NK-92 (cell line): ENCODE results near the gene VGLL4.

Source experiments
- DNase-seq: peaks from one replicate; lab custom pipeline; 2025; ENCODE audit not compliant: unreplicated experiment; lab: John Stamatoyannopoulos, UW

The VGLL4 gene

DNA sequence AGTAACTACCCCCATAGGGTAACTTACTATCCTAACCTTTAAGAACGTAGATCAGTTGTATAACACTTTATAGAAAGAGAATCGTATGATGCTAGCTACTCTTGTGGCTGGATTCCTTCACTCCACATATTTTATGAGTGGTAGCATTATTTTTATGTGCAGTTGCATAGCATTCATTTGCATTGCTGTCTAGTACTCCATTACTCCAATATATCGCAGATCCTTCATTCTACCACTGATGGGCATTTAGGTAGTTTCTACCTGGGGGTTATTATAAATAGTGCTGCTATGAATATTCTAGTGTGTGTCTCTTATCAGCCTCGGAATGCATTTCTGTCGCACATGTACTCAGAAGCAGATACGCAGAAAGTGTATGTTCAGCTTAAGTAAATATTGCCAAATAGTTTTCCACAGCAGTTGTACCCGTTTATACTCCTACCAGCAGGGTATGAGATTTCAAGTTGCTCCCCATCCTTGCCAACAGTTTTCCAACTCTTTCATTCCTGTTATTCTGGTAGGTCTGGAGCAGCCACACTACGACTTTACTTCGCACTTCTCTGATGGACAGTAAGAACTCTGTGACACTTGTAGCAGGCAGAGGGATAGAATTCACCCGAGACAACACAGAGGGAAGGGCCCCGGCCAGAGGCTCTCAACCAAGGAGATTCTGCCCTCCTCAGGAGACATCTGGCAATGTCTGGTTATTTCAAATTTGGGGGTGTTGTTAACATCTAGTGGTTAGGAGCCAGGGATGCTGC is 9.8 kb upstream of the VGLL4 start:
- no peak for DNase-seq

DNA sequence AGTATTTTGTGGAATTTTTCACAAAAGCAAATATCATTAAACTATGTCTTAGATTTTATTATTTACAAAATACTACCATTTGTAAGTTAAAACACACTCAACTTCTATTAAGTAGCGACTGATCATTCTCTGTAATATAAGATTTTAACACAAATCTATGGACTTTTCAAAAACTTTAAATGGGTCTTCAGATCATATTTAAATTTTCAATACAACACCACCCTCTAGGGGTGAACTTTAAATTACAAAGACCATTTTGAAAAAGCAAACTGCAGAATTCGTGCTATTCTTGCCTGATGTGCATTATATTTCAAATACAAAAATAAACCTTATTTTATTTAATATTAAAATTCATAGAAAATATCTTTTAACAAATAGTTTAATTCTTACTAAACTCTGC is 8.2 kb upstream of the VGLL4 start:
- no peak for DNase-seq

DNA sequence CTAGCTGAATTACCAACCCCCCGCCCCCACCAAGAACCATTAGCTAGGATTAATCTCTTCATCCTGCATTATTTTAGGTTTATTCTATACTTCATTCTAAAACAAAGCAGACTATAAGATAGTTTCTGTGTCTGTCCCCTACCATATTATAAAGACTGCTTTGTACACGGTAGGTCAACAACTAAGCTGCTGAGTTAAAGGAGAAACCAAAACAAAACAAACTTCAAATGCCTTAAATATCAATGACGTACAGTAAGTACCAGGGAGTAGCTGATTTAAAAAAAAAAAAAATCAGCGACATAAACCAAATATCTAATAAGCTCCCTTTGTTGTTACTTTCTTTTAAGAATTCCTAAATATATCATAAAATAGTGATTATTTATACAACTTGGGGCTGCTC is 7.8 kb upstream of the VGLL4 start:
- DNase-seq = no peak

DNA sequence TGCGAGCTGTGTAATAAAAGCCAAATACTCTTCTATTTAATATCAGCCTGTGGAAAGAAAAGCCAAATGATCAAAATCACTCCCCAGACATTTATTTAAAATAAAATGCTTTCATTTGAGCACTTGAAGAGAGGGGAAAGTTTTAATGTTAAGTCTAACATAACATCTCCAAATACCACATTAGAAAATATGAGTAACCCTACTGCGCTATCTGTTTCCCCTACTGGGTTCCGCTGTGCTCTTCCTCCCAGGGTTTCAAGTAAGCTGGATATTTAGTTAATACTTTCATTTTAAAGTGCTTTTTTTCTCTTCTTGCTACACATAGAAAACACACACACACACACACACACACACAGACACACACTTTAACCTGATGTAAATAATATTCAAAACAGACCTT is 6.7 kb upstream of the VGLL4 start:
- no peak for DNase-seq

DNA sequence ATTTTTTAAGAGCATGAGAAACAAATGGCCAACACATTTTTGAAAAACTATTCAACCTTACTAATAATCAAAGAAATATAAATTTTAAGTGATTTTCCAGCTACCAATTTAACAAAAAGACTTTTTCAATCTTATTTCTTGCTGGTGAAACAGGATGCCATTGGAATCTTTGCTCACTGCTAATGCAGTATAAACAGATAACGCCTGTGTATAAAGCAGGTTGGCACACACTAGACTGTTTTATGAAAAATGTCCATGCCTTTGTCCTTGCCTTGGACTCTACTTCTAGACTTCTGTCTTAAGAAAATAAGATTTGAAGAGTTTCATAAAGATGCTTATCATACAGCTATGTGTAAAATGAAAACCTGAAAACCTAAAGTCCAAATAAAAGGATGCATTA is 5.0 kb upstream of the VGLL4 start:
- DNase-seq = no peak

DNA sequence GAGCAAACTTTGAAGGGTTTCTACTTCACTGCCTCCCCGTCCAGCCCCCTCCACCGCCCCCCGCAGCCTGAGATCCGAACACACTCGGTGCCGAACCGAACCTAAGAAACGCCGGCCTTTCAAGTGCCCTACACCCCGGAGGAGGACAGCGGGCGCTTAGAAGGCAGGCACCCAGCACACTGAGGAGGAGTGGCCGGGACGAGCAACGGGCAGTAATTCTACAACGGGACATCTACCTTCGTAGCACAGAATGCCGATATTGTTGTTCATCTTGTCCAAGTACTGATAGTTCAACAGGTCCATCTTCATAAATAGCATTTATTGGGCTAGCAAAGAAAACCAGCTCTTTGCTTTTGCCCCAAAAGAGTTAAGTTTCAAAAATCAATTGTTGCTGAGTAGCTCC is 513 bp downstream of the VGLL4 start:
- no peak for DNase-seq

DNA sequence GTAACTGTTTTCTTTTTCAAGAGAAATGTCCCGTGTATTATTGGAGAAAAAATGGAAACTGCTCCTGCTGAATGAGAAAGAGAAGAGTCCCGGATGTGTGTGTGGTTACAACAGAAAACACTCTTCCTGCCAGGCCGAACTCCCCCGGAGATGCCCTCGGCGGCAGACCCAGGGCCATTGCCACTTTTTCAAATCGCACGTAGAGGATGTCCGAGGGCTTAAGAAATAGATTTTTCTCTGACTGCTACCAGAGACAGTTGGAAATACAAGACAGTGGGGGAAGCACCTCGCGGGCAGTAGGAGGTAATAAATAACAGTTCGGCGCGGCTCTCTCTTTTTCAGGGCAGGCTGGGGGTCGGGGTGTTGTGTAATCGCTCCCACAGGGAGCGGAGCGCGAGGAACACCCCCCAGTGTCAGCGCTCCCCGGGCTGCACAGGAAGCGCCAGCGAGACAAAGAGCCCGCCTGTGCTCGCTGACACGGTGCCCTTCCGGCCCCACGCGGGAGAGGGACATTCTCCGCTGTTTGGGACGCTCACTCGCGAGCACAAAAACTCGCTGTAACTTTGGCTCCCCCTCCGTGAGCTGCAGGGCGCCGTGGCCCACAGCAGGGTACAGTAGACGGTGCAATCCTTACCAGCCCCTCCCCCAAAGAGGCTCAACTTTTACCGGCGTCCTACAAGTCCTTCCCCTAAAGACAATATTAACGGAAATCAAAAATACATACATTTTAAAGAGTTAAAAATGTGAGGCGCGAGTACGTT is 1.1 kb downstream of the VGLL4 start:
- DNase-seq = no peak

DNA sequence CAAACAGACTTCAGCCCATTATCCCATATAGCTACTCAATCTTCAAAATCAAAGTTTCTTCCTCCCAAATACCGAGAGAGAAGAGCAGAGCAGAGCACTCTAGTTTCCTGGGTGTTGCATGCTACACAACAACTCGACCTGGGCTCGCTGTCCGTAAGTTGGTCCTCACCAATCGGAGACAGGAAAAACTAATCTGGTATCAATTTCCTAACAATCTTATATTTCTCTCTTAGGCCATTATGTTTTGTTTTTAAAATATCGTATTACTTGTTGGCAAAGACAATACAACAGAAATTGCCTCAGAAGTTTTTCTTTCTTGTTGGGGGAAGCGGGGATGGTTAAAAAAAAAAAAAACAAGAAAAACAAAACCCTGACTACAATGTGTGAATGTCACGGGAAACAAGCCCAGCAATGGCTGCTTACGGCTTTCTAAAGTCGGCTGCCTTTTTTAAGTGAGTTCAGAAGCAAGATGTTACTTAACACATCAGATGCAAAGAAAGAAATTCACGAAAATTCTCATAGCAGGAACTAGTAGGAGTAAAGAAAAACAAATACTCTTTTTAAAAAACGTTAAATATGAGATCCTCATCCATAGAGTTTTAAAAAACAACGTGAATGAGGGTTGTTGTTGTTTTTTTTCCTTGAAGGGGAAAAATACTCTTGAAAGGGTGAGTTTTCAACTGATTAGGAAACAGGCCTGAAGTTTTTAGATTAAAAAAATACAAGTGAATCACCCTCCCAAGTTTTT is 1.9 kb downstream of the VGLL4 start:
- no peak for DNase-seq

DNA sequence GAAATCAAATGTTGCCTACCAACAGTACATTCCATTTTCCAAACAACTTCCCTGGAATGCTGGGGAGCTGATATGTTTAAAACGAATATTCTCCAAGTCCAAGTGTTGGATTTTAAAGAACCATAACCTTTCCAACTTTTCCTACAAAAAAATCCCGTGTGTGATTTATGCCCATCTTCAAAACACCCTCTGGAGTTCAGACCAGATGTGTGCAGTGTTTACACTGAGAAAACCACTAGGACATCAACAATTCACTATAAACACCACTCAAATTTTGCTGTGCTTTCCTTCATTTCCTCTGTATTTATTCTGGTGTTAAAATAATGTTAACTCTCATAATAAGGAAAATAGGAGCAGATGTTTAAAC is 2.4 kb downstream of the VGLL4 start:
- no peak for DNase-seq

DNA sequence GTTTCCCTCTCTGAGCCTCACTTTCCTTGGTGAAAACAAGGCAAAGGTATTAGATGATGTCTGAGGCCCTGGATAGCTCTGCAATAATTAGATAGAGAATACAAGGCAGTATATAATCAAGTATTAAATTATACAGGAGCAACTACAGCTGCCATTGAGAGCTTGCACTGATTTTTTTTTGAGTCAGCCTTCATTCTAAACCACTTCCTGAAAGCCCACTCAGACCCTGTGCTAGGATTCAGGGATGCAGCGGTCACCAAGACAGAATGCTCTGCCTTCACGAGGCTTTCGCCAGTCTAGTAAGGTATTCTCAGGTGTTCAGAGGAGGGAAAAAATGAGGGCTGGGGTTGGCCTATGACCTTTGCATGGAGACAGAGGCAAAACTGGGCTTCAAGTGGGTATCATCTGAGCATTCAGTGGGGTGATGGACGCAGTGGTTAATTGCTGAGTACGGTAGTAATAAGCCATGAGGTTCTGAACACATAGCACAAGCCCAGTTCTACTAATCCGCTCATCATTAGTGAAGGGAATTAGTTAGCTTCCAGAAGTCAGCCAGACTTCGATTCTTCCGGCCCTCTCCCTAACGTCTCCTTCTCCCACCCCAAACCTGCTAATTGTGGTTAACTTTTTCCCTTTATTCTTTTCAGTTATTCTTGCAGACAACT is 3.6 kb downstream of the VGLL4 start:
- no peak for DNase-seq

DNA sequence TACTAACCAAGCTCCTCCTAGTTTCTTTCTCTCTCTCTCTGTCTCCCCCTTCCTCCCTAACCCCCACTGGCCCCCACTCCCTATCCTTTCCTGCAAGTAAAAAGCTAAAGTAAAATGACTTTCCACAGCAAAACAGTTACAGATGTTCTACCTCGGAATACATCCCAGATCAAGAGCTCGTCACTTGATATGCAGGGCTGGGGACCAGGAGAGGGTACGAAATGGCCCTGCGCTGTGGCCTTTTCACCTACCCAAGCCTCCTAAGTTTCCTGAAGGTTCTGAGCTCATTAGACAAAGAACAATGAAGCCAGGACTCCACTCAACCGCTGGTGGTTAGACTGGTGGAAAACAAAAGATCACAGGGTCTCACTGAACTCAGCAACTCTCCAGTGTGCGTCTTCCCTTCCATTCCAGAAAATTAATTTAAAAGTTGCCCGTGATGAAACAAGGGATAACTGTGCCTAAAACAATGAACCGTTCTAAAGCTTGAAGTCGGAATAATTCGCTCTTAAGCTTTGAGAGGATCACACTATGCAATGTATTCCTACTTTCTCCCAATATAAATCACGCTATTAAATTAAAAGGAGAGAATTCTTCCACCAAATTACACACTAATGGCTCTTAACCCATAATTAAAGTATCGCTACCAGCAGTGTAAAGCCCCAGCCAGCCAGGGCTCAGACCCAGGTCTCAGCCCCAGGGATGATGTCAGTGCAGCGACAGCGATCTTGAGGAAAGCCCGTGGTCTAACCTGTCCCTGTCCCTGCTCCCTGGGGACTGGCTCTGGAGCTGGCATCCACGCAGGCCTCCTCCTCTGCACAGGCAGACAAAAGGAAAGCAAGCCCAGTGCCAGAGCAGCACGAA is 5.0 kb downstream of the VGLL4 start:
- DNase-seq = no peak

DNA sequence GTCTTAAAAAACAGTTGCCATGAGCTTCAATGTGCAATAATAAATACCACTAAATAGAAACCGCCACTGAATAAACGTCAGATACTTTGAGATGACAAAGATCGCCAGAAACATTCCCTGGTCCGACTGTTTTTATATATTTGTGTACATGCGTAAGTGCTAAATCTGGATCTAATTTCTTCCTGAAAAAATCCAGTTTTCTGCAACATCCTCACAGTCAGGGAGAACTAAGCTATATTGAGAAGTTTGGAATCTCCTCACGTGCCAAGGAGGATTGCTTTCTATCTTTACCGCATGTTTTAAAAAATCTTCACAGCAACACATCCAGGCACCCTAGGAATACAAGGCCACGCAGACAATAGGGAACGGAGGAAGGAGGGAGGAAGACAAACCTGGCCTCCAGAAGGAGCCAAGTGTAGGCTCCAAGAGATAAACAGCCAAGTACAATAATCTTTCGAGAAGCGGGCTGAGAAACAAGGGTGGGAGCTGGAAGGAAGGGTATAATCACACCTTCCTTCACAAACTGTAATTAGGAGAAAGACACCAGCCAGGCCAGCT is 5.7 kb downstream of the VGLL4 start:
- no peak for DNase-seq

DNA sequence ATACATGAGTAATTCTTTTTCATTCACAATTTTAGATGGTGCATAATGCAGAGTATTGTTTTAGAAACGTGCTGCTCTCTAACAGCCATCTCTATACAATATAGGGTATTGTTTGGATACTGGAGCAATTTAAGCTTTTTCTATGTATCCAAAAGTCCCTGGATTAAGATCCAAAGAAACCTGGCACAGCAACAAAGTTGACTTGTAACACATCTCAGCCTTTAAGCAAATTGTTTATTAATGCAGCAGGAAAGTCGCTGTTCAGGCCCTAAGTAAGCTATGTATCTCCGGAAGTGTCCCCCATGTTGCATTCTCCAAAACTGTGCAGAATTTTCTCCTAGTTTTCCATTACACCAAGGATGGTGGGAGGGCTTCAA is 7.3 kb downstream of the VGLL4 start:
- DNase-seq = no peak

DNA sequence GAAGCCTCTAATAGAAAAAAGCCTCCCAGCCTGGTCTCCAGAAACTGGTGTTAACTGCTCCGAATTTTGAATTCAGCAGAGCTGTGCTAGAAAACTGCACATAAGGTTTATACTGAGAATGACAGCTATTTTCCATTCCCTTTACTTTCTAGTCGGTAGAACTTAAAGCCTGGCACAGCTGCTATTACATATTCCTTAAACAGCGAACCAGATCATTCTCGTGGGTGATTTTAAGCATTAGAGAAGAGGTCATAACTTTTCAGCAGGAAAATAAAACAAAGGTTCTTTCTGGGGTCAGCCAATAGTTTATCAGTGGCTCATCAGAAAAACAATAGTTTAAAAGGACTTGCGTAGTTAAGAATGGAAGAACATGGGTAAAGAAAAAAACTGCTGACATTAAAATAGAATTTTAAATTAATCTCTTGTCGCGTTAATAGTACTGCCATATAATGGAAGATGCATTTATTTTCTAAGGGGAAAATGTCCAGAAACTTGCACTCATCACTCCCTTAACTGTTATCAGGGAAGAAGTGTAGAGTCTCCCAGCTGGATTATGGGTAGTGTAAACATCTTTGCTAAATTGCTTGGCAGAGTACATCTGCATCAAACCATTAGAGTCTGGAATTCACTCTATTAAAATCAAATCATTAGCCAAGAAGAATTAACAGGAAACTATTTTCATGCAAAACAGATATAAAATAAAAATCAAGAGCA is 7.9 kb downstream of the VGLL4 start:
- DNase-seq = no peak

DNA sequence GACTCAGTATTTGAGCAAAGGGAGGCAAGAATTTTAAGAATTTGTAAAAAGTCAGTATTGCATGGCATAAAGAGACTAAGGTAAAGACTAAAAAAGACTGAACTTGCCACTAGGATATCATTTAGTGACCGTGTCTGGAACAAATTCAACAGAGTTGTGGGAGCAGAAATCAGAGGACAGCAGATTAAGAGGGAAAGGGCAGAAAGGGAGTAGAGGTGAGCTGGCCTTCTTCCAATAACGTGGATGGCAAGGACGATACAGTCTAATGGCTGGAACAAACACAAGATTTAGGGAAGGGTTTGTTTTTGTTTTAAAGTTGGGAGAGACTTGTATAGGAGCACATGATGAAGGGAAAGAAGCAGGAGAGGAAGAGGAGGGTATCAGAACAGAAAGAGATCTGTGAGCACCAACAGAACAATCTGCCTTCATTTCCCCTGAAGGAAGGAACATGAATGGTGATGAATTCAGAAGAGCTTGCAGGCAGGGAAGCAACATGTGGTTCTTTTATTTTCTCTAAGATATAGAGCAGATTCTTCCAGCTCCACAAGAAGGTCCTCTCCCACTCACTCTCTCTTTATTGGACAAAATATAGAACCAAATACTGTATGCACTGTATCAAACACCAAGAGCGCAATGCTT is 8.6 kb downstream of the VGLL4 start:
- DNase-seq = no peak

DNA sequence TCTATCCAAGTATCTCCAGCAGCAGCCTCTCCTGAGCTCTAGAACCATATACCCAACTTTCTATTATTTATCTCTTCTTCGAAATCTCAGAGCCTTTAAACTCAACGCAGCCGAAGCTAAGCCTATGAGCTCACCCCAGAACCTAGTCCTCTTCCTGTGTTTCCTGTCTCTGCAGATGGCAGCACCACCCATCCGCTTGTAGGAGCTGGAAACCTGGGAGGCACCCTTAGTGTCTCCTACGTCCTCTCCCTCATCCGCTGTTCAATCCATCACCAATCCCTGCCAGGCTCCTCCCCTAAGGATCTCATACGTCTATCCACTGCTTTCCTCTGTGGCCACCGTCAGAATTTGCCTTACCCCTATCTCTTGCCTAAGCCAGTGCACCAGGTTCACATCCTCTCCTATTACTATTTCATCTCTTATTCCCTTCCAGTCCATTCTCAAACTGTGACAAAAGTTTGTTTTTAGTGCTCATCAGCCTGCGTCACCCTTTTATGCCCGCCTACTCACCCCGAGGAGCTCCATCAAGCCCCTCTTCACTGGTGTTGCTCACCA is 9.6 kb downstream of the VGLL4 start:
- no peak for DNase-seq

DNA sequence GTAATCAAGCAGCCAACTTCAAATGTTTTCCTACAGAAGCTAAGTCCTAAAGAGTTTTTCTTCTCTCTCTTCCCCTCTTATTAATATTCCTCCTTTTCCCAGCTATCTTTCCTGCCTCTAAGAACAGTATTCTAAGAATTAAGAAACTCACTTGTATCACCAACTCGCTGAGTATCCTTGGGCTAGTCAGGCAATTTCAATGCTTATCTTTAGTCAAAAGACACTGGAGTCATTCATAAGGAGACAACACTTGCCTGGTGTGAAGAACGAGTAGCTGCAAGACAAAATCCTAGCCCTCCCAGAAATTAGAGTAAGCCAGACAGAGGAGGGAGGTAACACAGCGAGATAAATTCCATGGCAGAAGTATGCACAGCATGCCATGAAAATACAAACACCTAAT is 10.7 kb downstream of the VGLL4 start:
- no peak for DNase-seq

DNA sequence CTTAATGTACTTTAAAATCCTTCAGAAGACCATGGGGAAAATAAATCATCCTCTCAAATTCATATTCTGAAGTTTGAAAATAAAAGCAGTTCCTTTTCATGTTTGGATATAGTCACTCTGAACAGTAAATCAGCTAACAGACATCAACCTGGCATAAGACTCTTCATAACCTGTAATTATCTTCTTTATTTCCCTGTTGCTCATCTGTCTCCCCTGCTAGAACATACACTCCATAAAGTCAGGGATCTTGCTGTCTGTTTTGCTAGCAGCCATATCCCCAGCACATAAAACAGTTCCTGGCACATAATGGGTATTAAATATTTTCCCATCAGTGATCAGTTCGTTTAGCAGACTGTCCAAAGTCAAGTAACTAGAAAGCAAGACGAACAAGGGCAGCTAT is 11.2 kb downstream of the VGLL4 start:
- no peak for DNase-seq

DNA sequence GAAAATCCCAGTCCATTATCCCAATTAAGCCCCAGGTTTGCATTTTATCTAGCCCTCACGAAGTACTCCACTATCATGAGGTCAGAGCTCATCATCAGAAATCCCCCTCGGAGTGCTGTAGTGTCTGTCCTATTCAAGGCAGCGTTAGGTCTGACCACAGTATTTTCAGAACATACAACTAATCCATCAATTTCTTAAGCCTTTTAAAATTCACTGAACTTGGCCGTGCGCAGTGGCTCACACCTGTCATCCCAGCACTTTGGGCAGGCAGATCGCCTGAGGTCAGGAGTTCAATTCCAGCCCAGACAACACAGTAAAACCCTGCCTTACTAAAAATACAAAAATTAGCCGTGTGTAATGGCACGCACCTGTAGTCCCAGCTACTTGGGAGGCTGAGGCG is 11.9 kb downstream of the VGLL4 start:
- no peak for DNase-seq
